Glutamatergic neuron (in vitro differentiated cells): ENCODE results near the gene SH2D1B. TPM values are rescaled to one million over a fixed set of nuclear protein-coding genes. Genes with fewer than 3 reads are reported as not detected.

Source experiments
- DNase-seq: peaks from one replicate; pipeline ENCODE4 v3.0.0; 2022
- H3K27ac Mint-ChIP-seq: one replicate; pipeline ENCODE4 v1.8.0; 2020; ENCODE audit warnings: mild to moderate bottlenecking, mixed read lengths, inconsistent platforms; ENCODE audit not compliant: unreplicated experiment
- H3K27me3 Mint-ChIP-seq: one replicate; pipeline ENCODE4 v1.8.0; 2020; ENCODE audit warnings: mild to moderate bottlenecking, moderate library complexity, mixed read lengths, inconsistent platforms; ENCODE audit not compliant: unreplicated experiment
- H3K36me3 Mint-ChIP-seq: one replicate; pipeline ENCODE4 v1.8.0; 2020; ENCODE audit warnings: mild to moderate bottlenecking, mixed read lengths, inconsistent platforms; ENCODE audit not compliant: unreplicated experiment
- H3K4me1 Mint-ChIP-seq: one replicate; pipeline ENCODE4 v1.8.0; 2020; ENCODE audit warnings: mild to moderate bottlenecking, low read depth, mixed read lengths, inconsistent platforms; ENCODE audit not compliant: unreplicated experiment
- H3K4me3 Mint-ChIP-seq: one replicate; pipeline ENCODE4 v1.8.0; 2020; ENCODE audit warnings: mild to moderate bottlenecking, mixed read lengths, inconsistent platforms; ENCODE audit not compliant: unreplicated experiment
- H3K9me3 Mint-ChIP-seq: one replicate; pipeline ENCODE4 v1.8.0; 2020; ENCODE audit warnings: mild to moderate bottlenecking, moderate library complexity, mixed read lengths, inconsistent platforms; ENCODE audit not compliant: unreplicated experiment
- CTCF ChIP-seq: fragments of 200-600 bp; sonication (generic); IDR thresholded peaks from one replicate; pipeline ENCODE4 v1.5.0; 2021; ENCODE audit not compliant: partially characterized antibody, unreplicated experiment
- total RNA-seq: library from RNA; stranded (reverse); fragmentation: NEBNext Ultra II Directional; extraction: Animal tissue kit (Norgen Biotek cat#: 25700); gene quantifications from one replicate; pipeline ENCODE4 v1.2.1, GENCODE V29; 2021; ENCODE audit not compliant: unreplicated experiment

The SH2D1B gene
- total RNA-seq, 1 donor from 2014 or later = not detected

GRCh38 chr1:162386292-162387225 is 25.4 kb downstream of the SH2D1B start:
- Mint-ChIP-seq H3K27me3 (peaks cover 6% of the 10 kb centered on the region), H3K4me1 (peaks cover 23% of the 10 kb centered on the region), H3K9me3 (peaks cover 11% of the 10 kb centered on the region), H3K36me3 (peaks cover 3% of the 10 kb centered on the region), H3K4me3 (no peak overlapping the region), H3K27ac (no peak overlapping the region)
- no peak for TF ChIP-seq CTCF
- DNase-seq = no peak

GRCh38 chr1:162385702-162386101 is 26.2 kb downstream of the SH2D1B start:
- DNase-seq = no peak
- Mint-ChIP-seq H3K4me3 (no peak overlapping the region), H3K27me3 (peaks cover 6% of the 10 kb centered on the region), H3K27ac (no peak overlapping the region), H3K4me1 (peaks cover 22% of the 10 kb centered on the region), H3K36me3 (peaks cover 3% of the 10 kb centered on the region), H3K9me3 (peaks cover 11% of the 10 kb centered on the region)
- no peak for TF ChIP-seq CTCF

- TF ChIP-seq CTCF = no peak
- Mint-ChIP-seq H3K9me3 (peaks cover 11% of the 10 kb centered on the region), H3K27ac (no peak overlapping the region)
Measured at GRCh38 chr1:162385280-162385623, 26.7 kb downstream of the SH2D1B start.

GRCh38 chr1:162384601-162385279 is 27.2 kb downstream of the SH2D1B start:
- peaks cover 3% of the 10 kb centered on the region for H3K36me3 Mint-ChIP-seq
- no peak for DNase-seq
- no peak overlapping the region for H3K4me3 Mint-ChIP-seq
- TF ChIP-seq CTCF = no peak
- H3K9me3 Mint-ChIP-seq = peaks cover 9% of the 10 kb centered on the region
- H3K4me1 Mint-ChIP-seq = peaks cover 14% of the 10 kb centered on the region
- no peak overlapping the region for H3K27ac Mint-ChIP-seq
- peaks cover 3% of the 10 kb centered on the region for H3K27me3 Mint-ChIP-seq

More at GRCh38 chr1:162385280-162385623, 26.7 kb downstream of the SH2D1B start:
- Mint-ChIP-seq H3K27me3 (peaks cover 4% of the 10 kb centered on the region), H3K36me3 (peaks cover 3% of the 10 kb centered on the region), H3K4me3 (no peak overlapping the region), H3K4me1 (peaks cover 17% of the 10 kb centered on the region)
- DNase-seq = no peak

GRCh38 chr1:162384116-162384515 is 27.8 kb downstream of the SH2D1B start:
- Mint-ChIP-seq H3K4me1 (peaks cover 8% of the 10 kb centered on the region), H3K27me3 (peaks cover 3% of the 10 kb centered on the region), H3K36me3 (peaks cover 3% of the 10 kb centered on the region), H3K4me3 (no peak overlapping the region), H3K9me3 (peaks cover 6% of the 10 kb centered on the region), H3K27ac (no peak overlapping the region)
- TF ChIP-seq CTCF = no peak
- no peak for DNase-seq
